T-helper 2 cell (primary cell): ENCODE data around the gene ANLN.
"Not testable (repeated sequence)": the region's sequence is repeated elsewhere in the genome, so short reads cannot be mapped to it uniquely, and the experiment has no call there.

Experiments
- DNase-seq, 5 experiments: peaks; one replicate each; pipeline versions ENCODE4 v3.0.0 to v3.0.0-alpha.2; 2012 to 2022

The ANLN gene

GRCh38 chr7:36468370-36469101 lies 78.9 kb downstream of the ANLN start:
- no peak for DNase-seq

- DNase-seq: no peak
Measured at GRCh38 chr7:36469236-36469635, 79.6 kb downstream of the ANLN start.

- no peak for DNase-seq
Measured at GRCh38 chr7:36472141-36472729, 82.6 kb downstream of the ANLN start.

GRCh38 chr7:36473454-36474282 lies 84.0 kb downstream of the ANLN start:
- peak in 1 of 5 experiments; percentile 38 for DNase-seq

- peak in 1 of 5 experiments; percentile 71 for DNase-seq
Measured at GRCh38 chr7:36474283-36475010, 84.8 kb downstream of the ANLN start.

GRCh38 chr7:36475011-36475342 lies 85.3 kb downstream of the ANLN start:
- no peak for DNase-seq

- peak in 1 of 5 experiments; percentile 35 for DNase-seq
Measured at GRCh38 chr7:36475381-36475780, 85.7 kb downstream of the ANLN start.

GRCh38 chr7:36478745-36479144 lies 89.1 kb downstream of the ANLN start:
- no peak for DNase-seq

GRCh38 chr7:36483853-36484252 lies 94.2 kb downstream of the ANLN start:
- DNase-seq: not testable (repeated sequence)

GRCh38 chr7:36484265-36484664 lies 94.6 kb downstream of the ANLN start:
- DNase-seq: no peak

- no peak for DNase-seq
Measured at GRCh38 chr7:36486336-36486735, 96.7 kb downstream of the ANLN start.

GRCh38 chr7:36487756-36488336 lies 98.2 kb downstream of the ANLN start:
- peak in 2 of 5 experiments; percentile 29 to 74 for DNase-seq

GRCh38 chr7:36488672-36489071 lies 99.0 kb downstream of the ANLN start:
- not testable (repeated sequence) for DNase-seq

- no peak for DNase-seq
Measured at GRCh38 chr7:36490419-36490830, 100.8 kb downstream of the ANLN start.

GRCh38 chr7:36491317-36491716 lies 101.7 kb downstream of the ANLN start:
- DNase-seq: no peak

GRCh38 chr7:36496576-36496975 lies 106.9 kb downstream of the ANLN start:
- no peak for DNase-seq

GRCh38 chr7:36497176-36497575 lies 107.5 kb downstream of the ANLN start:
- DNase-seq: not testable (repeated sequence)

- DNase-seq: no peak
Measured at GRCh38 chr7:36497775-36498174, 108.1 kb downstream of the ANLN start.
